Adrenal gland (tissue), 12 donors: ENCODE results near the gene FBXL12. TPM values are rescaled to one million over a fixed set of nuclear protein-coding genes. Genes with fewer than 3 reads are reported as not detected.
A peak's percentile ranks its signal among the peaks of the same experiment; 100 is the strongest.

Experiments
- DNase-seq, 7 donors: peaks; one replicate each; pipeline ENCODE4 v3.0.0-alpha.2; 2019 to 2020
- H3K27ac ChIP-seq, 5 donors: fragments of 200-600 bp; sonication (generic) in 4 of 5; 1 replicate in 3 of 5; 2 replicates in 2 of 5; pipeline versions ENCODE4 v1.5.1 to v1.8.0; 2016 to 2020; ENCODE audit warnings: mild to moderate bottlenecking in 1 of 5
- H3K27me3 ChIP-seq: fragments of 200-600 bp; 2 replicates; pipeline ENCODE4 v1.8.0; 2021
- H3K36me3 ChIP-seq, 2 donors: fragments of 200-600 bp; replicated peaks in 1 of 2; 1 replicate in 1 of 2; 2 replicates in 1 of 2; pipeline versions ENCODE4 v1.5.1 to v1.8.0; 2018 to 2022
- H3K4me1 ChIP-seq, 2 donors: fragments of 200-600 bp; replicated peaks in 1 of 2; 1 replicate in 1 of 2; 2 replicates in 1 of 2; pipeline versions ENCODE4 v1.5.1 to v1.8.0; 2018 to 2021
- H3K4me3 ChIP-seq, 4 donors: fragments of 200-600 bp; sonication (generic) in 3 of 4; one replicate each; pipeline ENCODE4 v1.5.1; 2016 to 2018
- H3K9me3 ChIP-seq, 3 donors: fragments of 200-600 bp; sonication (generic) in 1 of 3; replicated peaks in 1 of 3; 1 replicate in 2 of 3; 2 replicates in 1 of 3; pipeline versions ENCODE4 v1.5.1 to v1.8.0; 2016 to 2021
- POLR2A ChIP-seq, 2 donors: fragments of 450-650 bp; IDR thresholded peaks; one replicate each; pipeline ENCODE4 v1.6.1; 2017; ENCODE audit warnings: antibody characterized with exemption in 2 of 2, mild to moderate bottlenecking in 2 of 2, moderate library complexity in 1 of 2
- WGBS, 4 donors: extraction: QIAGEN DNeasy Blood & Tissue Kit in 2 of 4; methylation state at CpG; one replicate each; pipeline versions ENCODE4 v1.1.5 to v1.1.7; 2013 to 2017; 5-methylcytosine and 5-hydroxymethylcytosine counted together
- intact Hi-C, 2 donors: fragments of 100-400 bp; cut with DNase I; formaldehyde crosslinking; loops; one replicate each; pipeline versions ENCODE4 v1.14.1 to v1.15.0; 2022 to 2023
- polyA plus RNA-seq, 3 donors: library from polyadenylated mRNA; stranded (reverse); fragments of 200-250 nt in 2 of 3; fragments of 350-450 nt in 1 of 3; fragmentation: Illumina TruSeq in 1 of 3; extraction: RNeasy Lipid Tissue Mini Kit (QIAGEN cat#74804) in 1 of 3; gene quantifications; one replicate each; pipeline ENCODE4 v1.2.3, GENCODE V29; 2013 to 2014
- total RNA-seq, 9 donors: library from RNA; depleted of rRNA in 4 of 9; stranded (reverse); fragments of >200 nt in 4 of 9; fragments of 120-200 nt in 1 of 9; fragmentation: NEBNext Ultra II Directional in 1 of 9; extraction: Animal tissue kit (Norgen Biotek cat#: 25700) in 1 of 9; gene quantifications; one replicate each; pipeline versions ENCODE4 v1.1.0 to v1.2.4, GENCODE V29; 2013 to 2023
- TF ChIP-seq, protein P1 (sequence below), 6 experiments: fragments of 450-650 bp in 4 of 6; fragments of 200-600 bp in 2 of 6; sonication (generic) in 1 of 6; IDR thresholded peaks; 1 replicate in 5 of 6; 2 replicates in 1 of 6; pipeline versions ENCODE4 v1.5.1 to v1.8.0; 2016 to 2021; ENCODE audit warnings: antibody characterized with exemption in 6 of 6, mild to moderate bottlenecking in 2 of 6, moderate library complexity in 1 of 6
- donor health status: healthy with polysubstance abuse.
- donor health status: Bipolar disorder and iron deficiency.
- donor health status: DM: yes; HTN: yes; CAD: no.
- donor health status: DM: no; HTN: no; CAD: no.
- donor health status: DM: no; HTN: no; CAD: no.
- donor health status: DM: yes; HTN: yes; CAD: no.

The FBXL12 gene
- total and polyA plus RNA-seq, 12 donors, result 6.6 to 31.7 (median 20.7) TPM

DNA sequence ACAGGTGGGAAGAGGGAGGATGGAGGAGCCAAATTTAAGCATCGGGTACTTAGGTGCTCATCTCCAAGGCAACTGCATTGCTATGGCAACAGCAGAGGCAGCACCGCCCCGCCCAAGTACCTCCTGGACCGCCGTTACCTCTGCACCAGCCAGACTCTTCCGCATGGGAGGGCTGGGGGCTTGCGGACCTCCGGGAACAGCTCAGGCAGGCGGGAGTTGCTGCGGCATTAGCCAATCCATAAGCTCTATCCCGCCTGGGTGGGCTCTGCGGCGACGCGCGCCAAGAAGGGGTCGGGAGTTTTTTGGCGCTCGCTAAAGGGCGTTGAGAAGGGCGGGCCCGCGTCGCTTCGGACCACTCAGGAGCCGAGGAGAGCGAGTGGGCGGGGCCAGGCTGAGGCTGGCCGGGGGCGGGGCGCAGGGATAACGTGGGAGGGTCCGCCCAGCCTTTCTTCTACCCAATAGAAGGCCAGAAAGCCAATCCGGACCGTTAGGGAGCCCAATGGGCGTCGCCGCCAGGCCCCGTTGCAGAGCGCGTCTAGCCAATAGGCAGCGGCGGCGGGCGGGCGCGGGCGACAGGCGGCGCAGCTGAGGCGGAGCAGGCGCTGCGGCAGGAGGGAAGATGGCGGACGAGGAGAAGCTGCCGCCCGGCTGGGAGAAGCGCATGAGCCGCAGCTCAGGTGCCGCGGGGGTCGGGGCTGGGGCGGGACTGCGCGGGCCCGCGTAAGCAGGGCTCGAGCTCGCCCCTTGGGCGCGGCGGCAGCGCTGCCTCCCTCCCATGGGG lies 16.0 kb upstream of the FBXL12 start, which contains the start of gene PIN1:
Gene PIN1 (plus strand): TSS at position 593 of the 781 bp plus-strand sequence. CDS start 27 bp downstream, at position 620.
- Histone ChIP-seq H3K4me1 (peaks cover 6 to 16% of the 10 kb centered on the region in 2 donors), H3K9me3 (no peaks in the 10 kb centered on the region), H3K27me3 (no peaks in the 10 kb centered on the region), H3K27ac (peak within 1 kb of the TSS in 2 of 5 donors; percentile 39 to 71), H3K36me3 (peaks cover 0 to 27% of the 10 kb centered on the region in 2 donors), H3K4me3 (peak within 1 kb of the TSS; percentile 58 to 96 (median 68))
- intact Hi-C loops, result no loop called here
- DNase-seq, result peak; percentile 98 to 100 (median 99)
- 0 to 1% (median 0%) methylated on average over 2 to 73 of the region's 73 CpGs for WGBS, 4 donors
- TF ChIP-seq, protein P1, sequence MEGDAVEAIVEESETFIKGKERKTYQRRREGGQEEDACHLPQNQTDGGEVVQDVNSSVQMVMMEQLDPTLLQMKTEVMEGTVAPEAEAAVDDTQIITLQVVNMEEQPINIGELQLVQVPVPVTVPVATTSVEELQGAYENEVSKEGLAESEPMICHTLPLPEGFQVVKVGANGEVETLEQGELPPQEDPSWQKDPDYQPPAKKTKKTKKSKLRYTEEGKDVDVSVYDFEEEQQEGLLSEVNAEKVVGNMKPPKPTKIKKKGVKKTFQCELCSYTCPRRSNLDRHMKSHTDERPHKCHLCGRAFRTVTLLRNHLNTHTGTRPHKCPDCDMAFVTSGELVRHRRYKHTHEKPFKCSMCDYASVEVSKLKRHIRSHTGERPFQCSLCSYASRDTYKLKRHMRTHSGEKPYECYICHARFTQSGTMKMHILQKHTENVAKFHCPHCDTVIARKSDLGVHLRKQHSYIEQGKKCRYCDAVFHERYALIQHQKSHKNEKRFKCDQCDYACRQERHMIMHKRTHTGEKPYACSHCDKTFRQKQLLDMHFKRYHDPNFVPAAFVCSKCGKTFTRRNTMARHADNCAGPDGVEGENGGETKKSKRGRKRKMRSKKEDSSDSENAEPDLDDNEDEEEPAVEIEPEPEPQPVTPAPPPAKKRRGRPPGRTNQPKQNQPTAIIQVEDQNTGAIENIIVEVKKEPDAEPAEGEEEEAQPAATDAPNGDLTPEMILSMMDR (IDR thresholded peaks at IDR 0.05), result peak; percentile 15 to 61 (median 44)
- peak in 1 of 2 donors; percentile 4 for TF ChIP-seq POLR2A (IDR thresholded peaks at IDR 0.05)

DNA sequence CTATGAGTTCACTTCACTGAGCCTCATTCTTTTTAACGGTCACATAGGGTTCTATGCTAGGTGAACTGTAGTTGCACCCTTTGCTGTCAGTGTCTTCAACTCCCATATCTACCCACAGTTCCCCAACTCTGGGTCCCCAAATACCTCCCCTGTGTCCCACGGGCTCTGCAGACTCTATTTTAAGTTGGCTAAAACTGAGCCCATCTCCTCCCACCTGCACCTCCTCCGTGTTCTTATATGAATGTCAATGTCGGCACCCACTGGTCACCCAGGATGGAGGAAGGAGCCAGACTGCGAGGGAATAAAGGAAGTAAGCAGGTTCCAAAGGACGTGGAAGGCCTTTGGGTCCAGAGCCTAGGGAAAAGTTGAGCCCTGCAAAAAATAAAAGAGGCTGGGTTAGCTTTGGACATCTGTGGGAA lies 15.4 kb upstream of the FBXL12 start:
- WGBS, 4 donors, result 59 to 66% (median 65%) methylated on average over 6 of the region's 6 CpGs
- no peak overlapping the region for H3K27ac ChIP-seq
- no peaks in the 10 kb centered on the region for H3K27me3 ChIP-seq
- intact Hi-C loops, result no loop called here
- no peak for DNase-seq
- H3K36me3 ChIP-seq, result peaks cover 0 to 28% of the 10 kb centered on the region in 2 donors
- no peaks in the 10 kb centered on the region for H3K9me3 ChIP-seq
- H3K4me1 ChIP-seq, result peaks cover 6 to 16% of the 10 kb centered on the region in 2 donors
- peak overlapping the region in 1 of 4 donors; percentile 73 for H3K4me3 ChIP-seq
- TF ChIP-seq, protein P1 (IDR thresholded peaks at IDR 0.05), result no peak
- no peak for TF ChIP-seq POLR2A (IDR thresholded peaks at IDR 0.05)

DNA sequence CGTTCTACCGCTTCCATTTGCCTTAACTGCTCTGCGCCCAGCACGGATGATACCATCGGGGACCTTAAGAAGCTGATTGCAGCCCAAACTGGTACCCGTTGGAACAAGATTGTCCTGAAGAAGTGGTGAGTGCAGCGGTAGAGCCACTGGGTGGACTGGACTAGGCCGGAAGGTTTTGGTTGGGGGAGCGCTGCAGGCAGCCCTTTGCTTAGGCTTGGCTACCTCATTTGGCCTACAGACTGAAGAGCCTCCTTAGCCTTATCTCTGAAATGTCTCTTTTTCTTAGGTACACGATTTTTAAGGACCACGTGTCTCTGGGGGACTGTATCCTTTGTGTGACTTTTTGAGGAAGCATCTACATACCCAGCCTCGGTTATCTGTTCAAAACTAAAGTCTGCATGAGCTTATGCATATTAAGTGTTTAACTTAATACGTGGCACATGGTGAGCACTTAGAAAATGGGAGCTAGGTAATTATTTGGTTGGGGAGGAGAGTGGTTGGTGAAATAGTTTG lies 9.7 kb upstream of the FBXL12 start:
- Histone ChIP-seq H3K27me3 (no peaks in the 10 kb centered on the region), H3K36me3 (peaks cover 0 to 15% of the 10 kb centered on the region in 2 donors), H3K27ac (peak overlapping the region in 1 of 5 donors; percentile 86), H3K4me3 (peak overlapping the region in 3 of 4 donors; percentile 78 to 96 (median 84)), H3K9me3 (no peaks in the 10 kb centered on the region), H3K4me1 (peaks cover 7 to 22% of the 10 kb centered on the region in 2 donors)
- TF ChIP-seq POLR2A (IDR thresholded peaks at IDR 0.05), result no peak
- TF ChIP-seq, protein P1 (IDR thresholded peaks at IDR 0.05), result no peak
- intact Hi-C loops, result no loop called here
- no peak for DNase-seq
- 30 to 37% (median 35%) methylated on average over 7 to 13 of the region's 13 CpGs for whole genome bisulfite sequencing, 4 donors
